ENCODE data around the gene PABPN1.

Gene PABPN1

GRCh38 chr14:23357261-23357660, 36.0 kb downstream of the PABPN1 start:
- in situ Hi-C loops (cut with MboI; ENCODE audit: low sequenced_read_pairs), result no loop called here

GRCh38 chr14:23358042-23358441, 36.8 kb downstream of the PABPN1 start:
- in situ Hi-C loops (cut with MboI; ENCODE audit: low sequenced_read_pairs), result no loop called here

- in situ Hi-C loops (cut with MboI; ENCODE audit: low sequenced_read_pairs), result no loop called here
These were observed 37.4 kb downstream of the PABPN1 start for GRCh38 chr14:23358553-23359166.

- in situ Hi-C loops (cut with MboI; ENCODE audit: low sequenced_read_pairs), result no loop called here
These were observed 37.9 kb downstream of the PABPN1 start for GRCh38 chr14:23359167-23359626.

GRCh38 chr14:23359722-23360447, 38.6 kb downstream of the PABPN1 start:
- in situ Hi-C loops (cut with MboI; ENCODE audit: low sequenced_read_pairs), result no loop called here

GRCh38 chr14:23360496-23360895, 39.2 kb downstream of the PABPN1 start:
- in situ Hi-C loops (cut with MboI; ENCODE audit: low sequenced_read_pairs), result no loop called here

- in situ Hi-C loops (cut with MboI; ENCODE audit: low sequenced_read_pairs), result no loop called here
These were observed 40.1 kb downstream of the PABPN1 start for GRCh38 chr14:23361320-23361719.

- in situ Hi-C loops (cut with MboI; ENCODE audit: low sequenced_read_pairs), result no loop called here
These were observed 40.5 kb downstream of the PABPN1 start for GRCh38 chr14:23361763-23362162.

- in situ Hi-C loops (cut with MboI; ENCODE audit: low sequenced_read_pairs), result no loop called here
These were observed 40.9 kb downstream of the PABPN1 start for GRCh38 chr14:23362200-23362599.

- in situ Hi-C loops (cut with MboI; ENCODE audit: low sequenced_read_pairs), result no loop called here
These were observed 43.1 kb downstream of the PABPN1 start for GRCh38 chr14:23364164-23365035.

GRCh38 chr14:23365036-23365731, 43.9 kb downstream of the PABPN1 start, which contains the start of gene EFS:
Gene EFS (minus strand): TSS chr14:23365172. CDS start chr14:23365025, 147 bp downstream.
- in situ Hi-C loops (cut with MboI; ENCODE audit: low sequenced_read_pairs), result no loop called here

GRCh38 chr14:23365732-23366425, 44.6 kb downstream of the PABPN1 start:
- in situ Hi-C loops (cut with MboI; ENCODE audit: low sequenced_read_pairs), result no loop called here

GRCh38 chr14:23366426-23366921, 45.2 kb downstream of the PABPN1 start:
- in situ Hi-C loops (cut with MboI; ENCODE audit: low sequenced_read_pairs), result no loop called here

- in situ Hi-C loops (cut with MboI; ENCODE audit: low sequenced_read_pairs), result no loop called here
These were observed 49.0 kb downstream of the PABPN1 start for GRCh38 chr14:23370221-23370620.

GRCh38 chr14:23371865-23372264, 50.6 kb downstream of the PABPN1 start:
- in situ Hi-C loops (cut with MboI; ENCODE audit: low sequenced_read_pairs), result no loop called here

- in situ Hi-C loops (cut with MboI; ENCODE audit: low sequenced_read_pairs), result no loop called here
These were observed 51.3 kb downstream of the PABPN1 start, which contains the start of gene IL25 for GRCh38 chr14:23372509-23372908. Gene IL25 (plus strand): TSS chr14:23372809.

- in situ Hi-C loops (cut with MboI; ENCODE audit: low sequenced_read_pairs), result no loop called here
These were observed 51.8 kb downstream of the PABPN1 start for GRCh38 chr14:23373041-23373440.
